GM12873 (cell line): ENCODE data around the gene ANKRD1.

Experiments used
- CTCF ChIP-seq: IDR thresholded peaks from 2 replicates; pipeline ENCODE4 v1.5.1; 2012; ENCODE audit warnings: low read depth, mild to moderate bottlenecking, moderate library complexity, low read length, control low read depth; ENCODE audit not compliant: insufficient read depth; ENCODE audit errors: missing control alignments

ANKRD1 gene

GRCh38 chr10:90890347-90890746 lies 30.5 kb downstream of the ANKRD1 start:
- no peak for TF ChIP-seq CTCF

- TF ChIP-seq CTCF = no peak
Observed at GRCh38 chr10:90889636-90890035, 31.3 kb downstream of the ANKRD1 start.

- TF ChIP-seq CTCF = no peak
Observed at GRCh38 chr10:90888387-90888786, 32.5 kb downstream of the ANKRD1 start.

DNA sequence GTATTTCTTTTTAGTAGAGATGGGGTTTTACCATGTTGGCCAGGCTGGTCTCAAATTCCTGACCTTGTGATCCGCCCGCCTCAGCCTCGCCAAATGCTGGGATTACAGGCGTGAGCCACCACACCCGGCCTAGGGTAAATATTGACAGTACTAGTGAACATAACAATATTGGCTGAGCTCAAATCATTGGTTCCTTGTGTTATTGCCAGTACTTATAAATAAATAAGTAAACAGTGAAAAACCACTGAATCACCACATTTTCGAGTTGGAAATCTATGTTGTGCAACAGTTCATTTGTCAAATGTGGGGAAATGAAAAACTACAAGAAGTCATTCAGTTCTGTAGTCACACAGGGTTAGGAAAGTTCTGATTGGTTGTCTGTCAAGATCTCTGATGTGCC lies 33.3 kb downstream of the ANKRD1 start:
- TF ChIP-seq CTCF = no peak

DNA sequence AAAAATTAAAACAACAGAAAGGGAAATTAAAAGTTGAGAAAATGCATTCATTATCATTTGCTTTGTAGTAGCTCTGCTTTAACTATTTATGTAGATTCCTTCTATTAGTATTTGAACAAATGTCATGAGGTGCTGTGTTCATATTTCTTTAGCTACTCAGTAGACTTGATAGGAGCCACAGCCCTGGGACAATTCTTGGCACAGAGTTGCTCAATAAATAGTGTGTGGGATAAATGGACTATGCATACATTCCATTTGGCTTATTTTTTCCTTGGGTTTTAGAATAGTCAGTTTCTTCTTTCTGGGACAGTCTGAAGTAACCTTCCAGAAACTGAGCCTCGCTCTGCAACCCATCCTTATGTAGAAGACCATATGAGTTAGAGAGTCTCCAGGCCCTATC lies 35.7 kb downstream of the ANKRD1 start:
- no peak for TF ChIP-seq CTCF

DNA sequence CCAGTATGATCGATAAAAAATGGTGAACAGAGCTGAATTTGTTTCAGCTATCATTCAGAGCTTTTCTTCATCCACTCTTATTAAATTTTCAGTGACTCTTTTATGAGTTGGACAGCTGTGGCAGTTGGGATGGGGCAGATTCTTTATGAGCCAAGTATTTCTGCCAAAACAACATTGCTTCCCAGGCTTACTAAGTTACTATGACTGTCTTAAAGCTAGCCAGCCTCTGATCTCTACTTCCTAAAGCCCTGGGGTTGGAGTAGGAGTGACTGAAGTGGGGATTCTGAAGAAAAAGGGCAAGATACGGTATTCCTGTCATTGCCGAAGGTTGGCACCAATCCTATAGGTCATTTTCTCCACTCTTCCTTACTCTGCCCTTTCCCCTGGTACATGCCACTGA lies 36.5 kb downstream of the ANKRD1 start:
- TF ChIP-seq CTCF = no peak

GRCh38 chr10:90880059-90880719 lies 40.7 kb downstream of the ANKRD1 start:
- peak; percentile 56 for TF ChIP-seq CTCF
